SK-N-SH treated with all-trans-retinoic acid at 6 μM for 48 hours (cell line): ENCODE results near the gene NUMA1.

Source experiments
- BACH2 ChIP-seq: fragments of 250-450 bp; sonication (Bioruptor Pico); IDR thresholded peaks from 2 replicates; pipeline ENCODE4 v1.9.0; 2021; ENCODE audit warnings: mild to moderate bottlenecking, borderline replicate concordance
- ISL1 ChIP-seq: fragments of 250-450 bp; sonication (Bioruptor Pico); IDR thresholded peaks from 2 replicates; pipeline ENCODE4 v2.1.2; 2022; ENCODE audit warnings: mild to moderate bottlenecking, moderate library complexity
- RARB ChIP-seq: fragments of 250-450 bp; sonication (Bioruptor Pico); IDR thresholded peaks from 2 replicates; pipeline ENCODE4 v1.8.0; 2021; ENCODE audit warnings: mild to moderate bottlenecking, moderate library complexity
- ZNF565 ChIP-seq: fragments of 450-650 bp; formaldehyde crosslinking; conservative IDR thresholded peaks from 2 replicates; pipeline ENCODE4 v1.5.0; 2020; ENCODE audit warnings: low read depth, mild to moderate bottlenecking, moderate library complexity

DNA sequence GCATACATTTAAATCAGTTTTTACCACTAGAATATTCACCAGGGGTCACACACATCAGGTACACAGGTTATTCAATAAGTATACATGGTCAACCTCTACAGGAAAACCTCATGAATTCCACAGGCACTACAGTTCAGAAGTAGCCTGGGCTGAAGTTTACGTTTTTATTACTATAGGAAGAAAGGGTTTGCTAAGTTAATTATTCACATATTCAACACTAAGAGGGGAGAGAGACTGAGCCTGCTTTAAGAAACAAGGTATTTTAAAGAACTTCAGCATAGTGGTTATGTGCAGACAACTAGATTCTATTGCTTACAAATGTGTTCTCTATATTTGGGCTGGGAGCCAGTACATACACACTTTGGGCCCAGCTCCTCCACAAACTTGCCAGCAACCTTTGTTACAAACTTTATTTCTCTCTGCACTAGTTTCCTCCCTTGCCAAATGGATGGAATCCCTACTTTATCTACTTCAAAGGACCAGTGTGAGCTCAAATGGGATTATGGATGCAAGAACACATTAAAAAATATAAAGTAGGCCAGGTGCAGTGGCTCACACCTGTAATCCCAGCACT lies 49.8 kb downstream of the NUMA1 start:
- TF ChIP-seq ZNF565 (no peak), ISL1 (CRISPR knock-in tag) (no peak), BACH2 (CRISPR knock-in tag) (no peak), RARB (CRISPR knock-in tag) (no peak)
